ENCODE data around the gene UST.

- no peak for TF ChIP-seq PAX5 (IDR thresholded peaks at IDR 0.05; ENCODE audit: insufficient read depth, low read length, severe bottlenecking)
- no peak for TF ChIP-seq POLR2AphosphoS5 (IDR thresholded peaks at IDR 0.05; ENCODE audit: low read depth, low read length)
- TF ChIP-seq POLR2A (IDR thresholded peaks at IDR 0.05; ENCODE audit: low read depth, low read length), result no peak
- TF ChIP-seq TAF1 (IDR thresholded peaks at IDR 0.05; ENCODE audit: low read depth, low read length), result no peak
- TF ChIP-seq SPI1 (IDR thresholded peaks at IDR 0.05; ENCODE audit: low read depth, low read length), result no peak
- no peak for TF ChIP-seq POU2F2 (IDR thresholded peaks at IDR 0.05; ENCODE audit: low read depth, low read length)
Measured at GRCh38 chr6:148850964-148851363, 104.1 kb downstream of the UST start.

Data from GM12891 (cell line).